Panc1 (cell line): ENCODE results near the gene LDB2. TPM values are rescaled to one million over a fixed set of nuclear protein-coding genes. Genes with fewer than 3 reads are reported as not detected.

ENCODE experiments used
- ATAC-seq: fragments of 200-7000 bp; cut with Tn5 transposase; 2 replicates; pipeline ENCODE4 v1.9.1; 2020; ENCODE audit warnings: mild to moderate bottlenecking, moderate library complexity
- BruUV-seq: library from RNA; stranded (reverse); fragments of 400-500 nt; replicated peaks from 2 replicates; lab custom pipeline; 2021; lab: Mats Ljungman, UMichigan
- CTCF ChIA-PET: fragments of 300-600 bp; sonication (Branson Sonifier 250); formaldehyde crosslinking; loops from one replicate; lab custom pipeline; 2022; ENCODE audit warnings: antibody characterized with exemption; lab: Charles Lee
- POLR2A ChIA-PET: fragments of 300-600 bp; sonication (Branson Sonifier 250); formaldehyde crosslinking; loops from one replicate; lab custom pipeline; 2022; ENCODE audit warnings: antibody characterized with exemption; lab: Charles Lee
- DNase-seq: peaks from one replicate; pipeline ENCODE4 v3.0.0-alpha.2; 2010; ENCODE audit warnings: low read depth, low spot score
- H3K27ac ChIP-seq: 2 replicates; pipeline ENCODE4 v1.5.1; 2011; ENCODE audit warnings: mild to moderate bottlenecking, low read length, inconsistent platforms
- H3K27me3 ChIP-seq: fragments of 200-500 bp; sonication (Bioruptor generic); 2 replicates; pipeline ENCODE4 v1.6.0; 2014; ENCODE audit warnings: low read length, inconsistent platforms; ENCODE audit not compliant: control insufficient read depth, insufficient read depth
- H3K36me3 ChIP-seq: fragments of 200-500 bp; sonication (Bioruptor generic); 2 replicates; pipeline ENCODE4 v1.5.1; 2014; ENCODE audit warnings: inconsistent platforms, mild to moderate bottlenecking, low read length, moderate library complexity; ENCODE audit not compliant: control insufficient read depth, insufficient read depth
- H3K4me1 ChIP-seq: 2 replicates; pipeline ENCODE4 v1.5.1; 2011; ENCODE audit warnings: inconsistent platforms, mild to moderate bottlenecking, low read length, moderate library complexity; ENCODE audit not compliant: control insufficient read depth, insufficient read depth
- H3K4me3 ChIP-seq, 2 experiments: 2 replicates each; pipeline ENCODE4 v1.5.1; 2011 to 2012; ENCODE audit warnings: low read depth in 2 of 2, low read length in 2 of 2, mild to moderate bottlenecking in 2 of 2, inconsistent platforms in 1 of 2, moderate library complexity in 1 of 2
- H3K9me3 ChIP-seq: fragments of 200-500 bp; sonication (Bioruptor generic); 2 replicates; pipeline ENCODE4 v1.5.1; 2014; ENCODE audit warnings: low read depth, mild to moderate bottlenecking, inconsistent platforms, low read length, moderate library complexity; ENCODE audit not compliant: control insufficient read depth, insufficient read depth
- POLR2AphosphoS5 ChIP-seq: IDR thresholded peaks from 2 replicates; pipeline ENCODE4 v1.6.1; 2012; ENCODE audit warnings: mild to moderate bottlenecking, low read depth, low read length, moderate library complexity
- SIN3A ChIP-seq: IDR thresholded peaks from 2 replicates; pipeline ENCODE4 v1.6.1; 2012; ENCODE audit warnings: low read depth, mild to moderate bottlenecking, low read length, moderate library complexity, borderline replicate concordance; ENCODE audit not compliant: insufficient read depth
- TCF7L2 ChIP-seq: IDR thresholded peaks from 2 replicates; pipeline ENCODE4 v1.6.1; 2011; ENCODE audit warnings: mild to moderate bottlenecking, low read depth, low read length, inconsistent platforms
- in situ Hi-C: cut with HindIII; loops from 2 replicates; pipeline ENCODE4 v1.10.0; 2016; ENCODE audit warnings: low sequenced_read_pairs, low pct_unique_long_range_greater_than_20kb
- intact Hi-C: fragments of 100-400 bp; cut with micrococcal nuclease; formaldehyde crosslinking; loops from one replicate; pipeline ENCODE4 v1.10.0; 2022; ENCODE audit not compliant: unreplicated experiment
- total RNA-seq: library from RNA; stranded (reverse); gene quantifications from one replicate; pipeline ENCODE4 v1.2.1, GENCODE V29; 2021; ENCODE audit not compliant: unreplicated experiment
- TF ChIP-seq, protein P1 (sequence below): fragments of 450-650 bp; IDR thresholded peaks from 2 replicates; pipeline ENCODE4 v1.5.1; 2017; ENCODE audit warnings: mild to moderate bottlenecking
- TF ChIP-seq, protein P2 (sequence below), 2 experiments: IDR thresholded peaks; 2 replicates each; pipeline ENCODE4 v1.6.1; 2011 to 2012; ENCODE audit warnings: low read depth in 2 of 2, control low read depth in 1 of 2, low read length in 1 of 2, mild to moderate bottlenecking in 1 of 2, moderate library complexity in 1 of 2; ENCODE audit not compliant: insufficient read depth in 1 of 2

LDB2 gene
- total RNA-seq, 1 experiment from 2014 or later, result not detected

DNA sequence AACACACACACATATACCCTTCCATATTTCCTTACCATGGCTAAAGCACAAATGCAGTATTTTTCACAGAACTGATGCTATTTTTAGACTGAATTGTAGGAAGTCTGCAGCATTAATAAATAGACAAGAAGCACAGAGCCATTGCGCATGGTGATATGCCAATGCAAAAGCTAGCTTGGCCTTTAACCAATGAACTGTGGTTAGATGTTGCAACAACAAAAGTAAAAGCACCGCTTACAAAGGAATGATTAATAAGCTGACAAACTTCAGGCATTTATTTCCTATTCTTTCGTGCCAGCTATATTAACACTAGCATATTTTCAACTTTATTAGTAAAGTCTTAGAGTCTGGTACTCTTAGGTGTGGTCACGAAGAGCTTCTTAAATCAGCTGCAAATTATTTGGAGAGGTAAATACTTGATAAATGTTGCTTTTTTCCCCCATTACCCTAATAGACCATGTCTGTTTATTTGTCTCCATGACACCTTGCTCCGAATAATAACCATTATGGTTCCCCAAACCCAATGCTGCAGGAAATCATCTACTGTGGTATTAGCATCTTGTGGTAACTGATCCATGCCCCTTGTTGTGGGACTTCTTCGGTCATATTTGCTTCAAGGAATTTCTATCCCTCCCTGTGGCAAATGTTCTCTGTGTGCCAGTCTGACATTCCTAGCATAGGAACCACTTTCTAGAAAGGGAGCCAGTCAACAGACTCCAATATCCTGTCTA lies 366.0 kb downstream of the LDB2 start:
- CTCF ChIA-PET, result no interaction called here
- BruUV-seq, result no TSS peak
- intact Hi-C loops, result no loop called here
- Histone ChIP-seq H3K27me3 (no peaks in the 10 kb centered on the region), H3K4me3 (no peak overlapping the region), H3K9me3 (no peaks in the 10 kb centered on the region), H3K4me1 (no peaks in the 10 kb centered on the region), H3K27ac (no peak overlapping the region), H3K36me3 (no peaks in the 10 kb centered on the region)
- POLR2A ChIA-PET, result no interaction called here
- TF ChIP-seq POLR2AphosphoS5 (no peak), SIN3A (no peak), TCF7L2 (no peak)
- TF ChIP-seq, protein P1, sequence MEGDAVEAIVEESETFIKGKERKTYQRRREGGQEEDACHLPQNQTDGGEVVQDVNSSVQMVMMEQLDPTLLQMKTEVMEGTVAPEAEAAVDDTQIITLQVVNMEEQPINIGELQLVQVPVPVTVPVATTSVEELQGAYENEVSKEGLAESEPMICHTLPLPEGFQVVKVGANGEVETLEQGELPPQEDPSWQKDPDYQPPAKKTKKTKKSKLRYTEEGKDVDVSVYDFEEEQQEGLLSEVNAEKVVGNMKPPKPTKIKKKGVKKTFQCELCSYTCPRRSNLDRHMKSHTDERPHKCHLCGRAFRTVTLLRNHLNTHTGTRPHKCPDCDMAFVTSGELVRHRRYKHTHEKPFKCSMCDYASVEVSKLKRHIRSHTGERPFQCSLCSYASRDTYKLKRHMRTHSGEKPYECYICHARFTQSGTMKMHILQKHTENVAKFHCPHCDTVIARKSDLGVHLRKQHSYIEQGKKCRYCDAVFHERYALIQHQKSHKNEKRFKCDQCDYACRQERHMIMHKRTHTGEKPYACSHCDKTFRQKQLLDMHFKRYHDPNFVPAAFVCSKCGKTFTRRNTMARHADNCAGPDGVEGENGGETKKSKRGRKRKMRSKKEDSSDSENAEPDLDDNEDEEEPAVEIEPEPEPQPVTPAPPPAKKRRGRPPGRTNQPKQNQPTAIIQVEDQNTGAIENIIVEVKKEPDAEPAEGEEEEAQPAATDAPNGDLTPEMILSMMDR, result no peak
- TF ChIP-seq, protein P2, sequence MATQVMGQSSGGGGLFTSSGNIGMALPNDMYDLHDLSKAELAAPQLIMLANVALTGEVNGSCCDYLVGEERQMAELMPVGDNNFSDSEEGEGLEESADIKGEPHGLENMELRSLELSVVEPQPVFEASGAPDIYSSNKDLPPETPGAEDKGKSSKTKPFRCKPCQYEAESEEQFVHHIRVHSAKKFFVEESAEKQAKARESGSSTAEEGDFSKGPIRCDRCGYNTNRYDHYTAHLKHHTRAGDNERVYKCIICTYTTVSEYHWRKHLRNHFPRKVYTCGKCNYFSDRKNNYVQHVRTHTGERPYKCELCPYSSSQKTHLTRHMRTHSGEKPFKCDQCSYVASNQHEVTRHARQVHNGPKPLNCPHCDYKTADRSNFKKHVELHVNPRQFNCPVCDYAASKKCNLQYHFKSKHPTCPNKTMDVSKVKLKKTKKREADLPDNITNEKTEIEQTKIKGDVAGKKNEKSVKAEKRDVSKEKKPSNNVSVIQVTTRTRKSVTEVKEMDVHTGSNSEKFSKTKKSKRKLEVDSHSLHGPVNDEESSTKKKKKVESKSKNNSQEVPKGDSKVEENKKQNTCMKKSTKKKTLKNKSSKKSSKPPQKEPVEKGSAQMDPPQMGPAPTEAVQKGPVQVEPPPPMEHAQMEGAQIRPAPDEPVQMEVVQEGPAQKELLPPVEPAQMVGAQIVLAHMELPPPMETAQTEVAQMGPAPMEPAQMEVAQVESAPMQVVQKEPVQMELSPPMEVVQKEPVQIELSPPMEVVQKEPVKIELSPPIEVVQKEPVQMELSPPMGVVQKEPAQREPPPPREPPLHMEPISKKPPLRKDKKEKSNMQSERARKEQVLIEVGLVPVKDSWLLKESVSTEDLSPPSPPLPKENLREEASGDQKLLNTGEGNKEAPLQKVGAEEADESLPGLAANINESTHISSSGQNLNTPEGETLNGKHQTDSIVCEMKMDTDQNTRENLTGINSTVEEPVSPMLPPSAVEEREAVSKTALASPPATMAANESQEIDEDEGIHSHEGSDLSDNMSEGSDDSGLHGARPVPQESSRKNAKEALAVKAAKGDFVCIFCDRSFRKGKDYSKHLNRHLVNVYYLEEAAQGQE (IDR thresholded peaks at IDR 0.05; ENCODE audit: insufficient read depth in 1 of 2, low read depth in 2 of 2, low read length in 1 of 2), result no peak
- ATAC-seq (no peak), DNase-seq (no peak)
- in situ Hi-C loops, result no loop called here

DNA sequence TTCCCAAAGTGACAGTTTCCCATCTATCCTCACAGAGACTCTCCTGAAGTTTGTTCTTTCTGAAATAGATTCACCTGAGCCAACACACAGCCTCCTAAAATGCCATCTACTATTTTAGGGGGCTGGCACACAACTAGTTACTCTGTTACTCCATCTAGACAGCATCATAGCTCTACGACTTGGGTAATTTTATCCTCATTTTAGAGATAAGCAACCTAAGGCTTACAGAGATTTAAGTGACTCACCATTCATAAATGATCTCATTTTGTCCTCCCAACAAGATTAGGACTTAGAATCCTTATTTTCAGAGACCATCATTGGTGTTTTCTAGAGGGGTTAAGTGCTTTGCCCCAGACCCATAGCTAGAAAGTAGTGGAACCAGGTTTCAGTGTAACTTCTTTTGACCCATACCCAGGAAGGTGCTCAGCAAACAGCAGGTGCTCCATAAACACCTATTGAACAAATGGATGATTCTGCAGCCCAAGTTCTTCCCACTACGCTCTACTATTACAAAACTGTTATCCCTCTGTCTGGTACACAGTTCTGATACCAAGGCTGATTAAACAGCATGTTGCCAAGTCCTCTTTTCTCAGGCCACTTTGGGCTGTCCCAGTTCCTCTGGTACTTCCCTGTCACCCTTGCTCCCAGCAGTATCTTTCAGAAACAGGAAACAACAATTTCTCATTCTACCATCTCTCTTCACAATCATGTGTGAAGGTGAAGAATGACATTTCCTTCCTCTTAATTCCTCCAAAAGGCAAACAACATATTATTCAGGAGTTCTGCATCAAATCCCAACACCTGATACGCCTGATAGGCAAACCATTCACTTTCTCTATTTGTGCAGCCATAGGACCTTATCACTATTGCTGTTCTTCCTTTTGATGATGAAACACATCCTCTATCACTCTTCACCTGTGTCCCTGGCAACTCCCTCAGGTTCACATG lies 367.5 kb downstream of the LDB2 start:
- ATAC-seq, result no peak
- Histone ChIP-seq H3K27ac (no peak overlapping the region), H3K4me1 (no peaks in the 10 kb centered on the region), H3K27me3 (no peaks in the 10 kb centered on the region), H3K9me3 (no peaks in the 10 kb centered on the region), H3K36me3 (no peaks in the 10 kb centered on the region), H3K4me3 (no peak overlapping the region)
- TF ChIP-seq, protein P1, result no peak
- no peak for TF ChIP-seq TCF7L2
- TF ChIP-seq SIN3A, result no peak
- TF ChIP-seq POLR2AphosphoS5, result no peak
- TF ChIP-seq, protein P2 (IDR thresholded peaks at IDR 0.05; ENCODE audit: insufficient read depth in 1 of 2, low read depth in 2 of 2, low read length in 1 of 2), result no peak
- in situ Hi-C loops, result no loop called here
- no TSS peak for BruUV-seq
- no peak for DNase-seq
- ChIA-PET POLR2A (no interaction called here), CTCF (no interaction called here)
- intact Hi-C loops, result no loop called here
